ENCODE measurements around the gene PGS1.

The PGS1 gene

GRCh38 chr17:78427140-78427539, 48.7 kb downstream of the PGS1 start:
- Histone ChIP-seq H3K4me3 (IDR thresholded peaks at IDR 0.05; ENCODE audit: insufficient read depth, low read depth, low read length) (no peak overlapping the region), H4K20me1 (ENCODE audit: insufficient read depth) (no peaks in the 10 kb centered on the region), H3K4me1 (ENCODE audit: low read depth, poor library complexity, severe bottlenecking) (no peaks in the 10 kb centered on the region), H2AFZ (ENCODE audit: low read depth) (no peak overlapping the region), H3K36me3 (ENCODE audit: insufficient read depth) (no peaks in the 10 kb centered on the region; the same call in 1 of the 2 replicates), H3K79me2 (ENCODE audit: insufficient read depth, low read depth) (no peaks in the 10 kb centered on the region; the same call in 1 of the 2 replicates), H3K27me3 (ENCODE audit: insufficient read depth, low read depth) (no peaks in the 10 kb centered on the region), H3K9ac (no peak overlapping the region), H3K4me2 (no peak overlapping the region), H3K27ac (no peak overlapping the region)
- no peak for TF ChIP-seq CTCF (conservative IDR thresholded peaks at IDR 0.05; ENCODE audit: low read depth, low read length)

GRCh38 chr17:78428025-78428575, 49.7 kb downstream of the PGS1 start:
- no peak overlapping the region for H3K4me2 ChIP-seq
- no peaks in the 10 kb centered on the region for H4K20me1 ChIP-seq (ENCODE audit: insufficient read depth)
- no peak overlapping the region for H3K4me3 ChIP-seq (IDR thresholded peaks at IDR 0.05; ENCODE audit: insufficient read depth, low read depth, low read length)
- H3K9ac ChIP-seq, result no peak overlapping the region
- no peak for TF ChIP-seq CTCF (conservative IDR thresholded peaks at IDR 0.05; ENCODE audit: low read depth, low read length)
- no peak overlapping the region for H3K27ac ChIP-seq
- no peaks in the 10 kb centered on the region for H3K27me3 ChIP-seq (ENCODE audit: insufficient read depth, low read depth)
- H3K4me1 ChIP-seq (ENCODE audit: low read depth, poor library complexity, severe bottlenecking), result no peaks in the 10 kb centered on the region
- no peak overlapping the region for H2AFZ ChIP-seq (ENCODE audit: low read depth)
- no peaks in the 10 kb centered on the region; the same call in 1 of the 2 replicates for H3K79me2 ChIP-seq (ENCODE audit: insufficient read depth, low read depth)
- H3K36me3 ChIP-seq (ENCODE audit: insufficient read depth), result no peaks in the 10 kb centered on the region; the same call in 1 of the 2 replicates

GRCh38 chr17:78428836-78429617, 50.6 kb downstream of the PGS1 start:
- Histone ChIP-seq H3K36me3 (ENCODE audit: insufficient read depth) (no peaks in the 10 kb centered on the region; the same call in 1 of the 2 replicates), H3K79me2 (ENCODE audit: insufficient read depth, low read depth) (no peaks in the 10 kb centered on the region), H3K27ac (no peak overlapping the region), H3K4me3 (IDR thresholded peaks at IDR 0.05; ENCODE audit: insufficient read depth, low read depth, low read length) (no peak overlapping the region), H3K27me3 (ENCODE audit: insufficient read depth, low read depth) (no peaks in the 10 kb centered on the region), H3K4me1 (ENCODE audit: low read depth, poor library complexity, severe bottlenecking) (no peaks in the 10 kb centered on the region), H2AFZ (ENCODE audit: low read depth) (no peak overlapping the region), H3K9ac (no peak overlapping the region), H3K4me2 (no peak overlapping the region), H4K20me1 (ENCODE audit: insufficient read depth) (no peaks in the 10 kb centered on the region)
- TF ChIP-seq CTCF (conservative IDR thresholded peaks at IDR 0.05; ENCODE audit: low read depth, low read length), result no peak

GRCh38 chr17:78429618-78429995, 51.2 kb downstream of the PGS1 start:
- Histone ChIP-seq H3K36me3 (ENCODE audit: insufficient read depth) (no peaks in the 10 kb centered on the region; the same call in 1 of the 2 replicates), H3K27me3 (ENCODE audit: insufficient read depth, low read depth) (no peaks in the 10 kb centered on the region), H3K9ac (no peak overlapping the region), H3K27ac (no peak overlapping the region), H4K20me1 (ENCODE audit: insufficient read depth) (no peaks in the 10 kb centered on the region), H3K79me2 (ENCODE audit: insufficient read depth, low read depth) (no peaks in the 10 kb centered on the region), H3K4me1 (ENCODE audit: low read depth, poor library complexity, severe bottlenecking) (no peaks in the 10 kb centered on the region), H3K4me2 (no peak overlapping the region), H2AFZ (ENCODE audit: low read depth) (no peak overlapping the region), H3K4me3 (IDR thresholded peaks at IDR 0.05; ENCODE audit: insufficient read depth, low read depth, low read length) (no peak overlapping the region)
- TF ChIP-seq CTCF (conservative IDR thresholded peaks at IDR 0.05; ENCODE audit: low read depth, low read length), result no peak
